ENCODE results near the gene UFD1. TPM values are rescaled to one million over a fixed set of nuclear protein-coding genes. Genes with fewer than 3 reads are reported as not detected.
A peak's percentile ranks its signal among the peaks of the same experiment; 100 is the strongest.

Gene UFD1
- polyA plus RNA-seq, 3 donors = 57.0 to 82.5 (median 68.5) TPM

- H2AFZ ChIP-seq (ENCODE audit: insufficient read depth, low read depth, low read length, poor library complexity, severe bottlenecking) = no peak overlapping the region
Measured at GRCh38 chr22:19495562-19496323, 16.8 kb upstream of the UFD1 start.

GRCh38 chr22:19494676-19495173 lies 15.7 kb upstream of the UFD1 start:
- no peak for TF ChIP-seq CTCF (IDR thresholded peaks at IDR 0.05)
- Histone ChIP-seq H2AFZ (ENCODE audit: insufficient read depth, low read depth, low read length, poor library complexity, severe bottlenecking) (no peak overlapping the region), H4K20me1 (ENCODE audit: insufficient read depth, low read length) (no peaks in the 10 kb centered on the region), H3K4me2 (replicated peaks; ENCODE audit: extremely low read depth, low read length, poor library complexity, severe bottlenecking) (no peak overlapping the region), H3K79me2 (ENCODE audit: insufficient read depth, low read length) (no peaks in the 10 kb centered on the region), H3K4me3 (replicated peaks in 1 of 3; ENCODE audit: low read depth in 2 of 3, low read length in 3 of 3) (no peak overlapping the region), H3K36me3 (replicated peaks in 1 of 2; ENCODE audit: control insufficient read depth in 1 of 2, insufficient read depth in 2 of 2, low read length in 2 of 2) (peaks cover 21 to 61% of the 10 kb centered on the region in 2 donors), H3K9me3 (replicated peaks in 1 of 2; ENCODE audit: control insufficient read depth in 1 of 2, insufficient read depth in 1 of 2, low read length in 2 of 2) (no peaks in the 10 kb centered on the region), H3K9ac (ENCODE audit: insufficient read depth, low read length, poor library complexity, severe bottlenecking) (no peak overlapping the region), H3K4me1 (ENCODE audit: control insufficient read depth in 1 of 2, insufficient read depth in 2 of 2, low read length in 2 of 2) (no peaks in the 10 kb centered on the region), H3K27me3 (ENCODE audit: control insufficient read depth in 2 of 2, insufficient read depth in 2 of 2, low read length in 2 of 2) (no peaks in the 10 kb centered on the region), H3K27ac (ENCODE audit: low read depth in 1 of 2, low read length in 2 of 2) (no peak overlapping the region)
- intact Hi-C loops (cut with micrococcal nuclease) = loop anchor here in 1 of 2 donors (10.0 kb wide), 1 partner anchor 140 kb away; no protein-coding TSS in a partner anchor
- H3K27me3 Mint-ChIP-seq (ENCODE audit: low read depth in 3 of 3) = no peaks in the 10 kb centered on the region
- no peaks in the 10 kb centered on the region for H3K4me1 Mint-ChIP-seq
- H3K4me3 Mint-ChIP-seq = no peak overlapping the region
- H3K9me3 Mint-ChIP-seq = no peaks in the 10 kb centered on the region
- 100% methylated on average over 5 of the region's 6 CpGs for WGBS (ENCODE audit: insufficient coverage)
- H3K36me3 Mint-ChIP-seq = peaks cover 19 to 66% of the 10 kb centered on the region in 2 donors
- H3K27ac Mint-ChIP-seq = peak overlapping the region in 1 of 7 donors; percentile 56
- no peak for DNase-seq

More at GRCh38 chr22:19495562-19496323, 16.8 kb upstream of the UFD1 start:
- intact Hi-C loops (cut with micrococcal nuclease) = loop anchor here in 1 of 2 donors (10.0 kb wide), 1 partner anchor 139 kb away; no protein-coding TSS in a partner anchor
- Histone ChIP-seq H3K9ac (ENCODE audit: insufficient read depth, low read length, poor library complexity, severe bottlenecking) (no peak overlapping the region), H3K4me3 (replicated peaks in 1 of 3; ENCODE audit: low read depth in 2 of 3, low read length in 3 of 3) (no peak overlapping the region), H3K27ac (ENCODE audit: low read depth in 1 of 2, low read length in 2 of 2) (no peak overlapping the region), H3K4me2 (replicated peaks; ENCODE audit: extremely low read depth, low read length, poor library complexity, severe bottlenecking) (no peak overlapping the region), H4K20me1 (ENCODE audit: insufficient read depth, low read length) (no peaks in the 10 kb centered on the region), H3K9me3 (replicated peaks in 1 of 2; ENCODE audit: control insufficient read depth in 1 of 2, insufficient read depth in 1 of 2, low read length in 2 of 2) (no peaks in the 10 kb centered on the region), H3K36me3 (replicated peaks in 1 of 2; ENCODE audit: control insufficient read depth in 1 of 2, insufficient read depth in 2 of 2, low read length in 2 of 2) (peaks cover 21 to 61% of the 10 kb centered on the region in 2 donors), H3K27me3 (ENCODE audit: control insufficient read depth in 2 of 2, insufficient read depth in 2 of 2, low read length in 2 of 2) (no peaks in the 10 kb centered on the region), H3K4me1 (ENCODE audit: control insufficient read depth in 1 of 2, insufficient read depth in 2 of 2, low read length in 2 of 2) (no peaks in the 10 kb centered on the region), H3K79me2 (ENCODE audit: insufficient read depth, low read length) (no peaks in the 10 kb centered on the region)
- 73% methylated on average over 2 of the region's 5 CpGs for WGBS (ENCODE audit: insufficient coverage)
- TF ChIP-seq CTCF (IDR thresholded peaks at IDR 0.05) = no peak
- Mint-ChIP-seq H3K9me3 (no peaks in the 10 kb centered on the region), H3K4me1 (no peaks in the 10 kb centered on the region), H3K4me3 (no peak overlapping the region), H3K36me3 (peaks cover 15 to 67% of the 10 kb centered on the region in 2 donors), H3K27ac (no peak overlapping the region), H3K27me3 (ENCODE audit: low read depth in 3 of 3) (no peaks in the 10 kb centered on the region)
- no peak for DNase-seq

Data from CD14-positive monocyte (primary cell).